Panc1 (cell line): ENCODE results near the gene FREM1.

Experiments
- POLR2AphosphoS5 ChIP-seq: IDR thresholded peaks from 2 replicates; pipeline ENCODE4 v1.6.1; 2012; ENCODE audit warnings: mild to moderate bottlenecking, low read depth, low read length, moderate library complexity
- TF ChIP-seq, protein P1 (sequence below): fragments of 450-650 bp; IDR thresholded peaks from 2 replicates; pipeline ENCODE4 v1.5.1; 2017; ENCODE audit warnings: mild to moderate bottlenecking

DNA sequence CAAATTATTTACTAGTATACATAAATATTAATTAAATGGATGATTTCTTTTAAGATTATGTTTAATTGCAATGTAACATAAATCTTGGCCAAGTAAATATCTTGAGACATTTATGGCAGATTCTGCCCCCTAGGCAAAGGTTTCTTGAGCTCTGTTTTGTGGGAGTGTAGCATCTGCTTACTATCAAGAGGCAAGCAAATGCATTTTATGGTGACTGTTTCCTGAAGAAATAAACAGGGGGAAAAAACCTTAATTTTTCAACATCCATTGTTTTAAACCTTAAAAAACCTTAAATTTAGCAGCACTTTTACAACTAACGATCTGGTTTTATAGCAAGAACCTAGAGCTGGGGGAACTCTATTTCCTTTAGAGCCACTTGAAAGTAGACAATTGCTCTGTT, 25.7 kb upstream of the FREM1 start:
- TF ChIP-seq, protein P1, sequence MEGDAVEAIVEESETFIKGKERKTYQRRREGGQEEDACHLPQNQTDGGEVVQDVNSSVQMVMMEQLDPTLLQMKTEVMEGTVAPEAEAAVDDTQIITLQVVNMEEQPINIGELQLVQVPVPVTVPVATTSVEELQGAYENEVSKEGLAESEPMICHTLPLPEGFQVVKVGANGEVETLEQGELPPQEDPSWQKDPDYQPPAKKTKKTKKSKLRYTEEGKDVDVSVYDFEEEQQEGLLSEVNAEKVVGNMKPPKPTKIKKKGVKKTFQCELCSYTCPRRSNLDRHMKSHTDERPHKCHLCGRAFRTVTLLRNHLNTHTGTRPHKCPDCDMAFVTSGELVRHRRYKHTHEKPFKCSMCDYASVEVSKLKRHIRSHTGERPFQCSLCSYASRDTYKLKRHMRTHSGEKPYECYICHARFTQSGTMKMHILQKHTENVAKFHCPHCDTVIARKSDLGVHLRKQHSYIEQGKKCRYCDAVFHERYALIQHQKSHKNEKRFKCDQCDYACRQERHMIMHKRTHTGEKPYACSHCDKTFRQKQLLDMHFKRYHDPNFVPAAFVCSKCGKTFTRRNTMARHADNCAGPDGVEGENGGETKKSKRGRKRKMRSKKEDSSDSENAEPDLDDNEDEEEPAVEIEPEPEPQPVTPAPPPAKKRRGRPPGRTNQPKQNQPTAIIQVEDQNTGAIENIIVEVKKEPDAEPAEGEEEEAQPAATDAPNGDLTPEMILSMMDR, result no peak
- no peak for TF ChIP-seq POLR2AphosphoS5
